ENCODE results near the gene ZBTB32. TPM values are rescaled to one million over a fixed set of nuclear protein-coding genes. Genes with fewer than 3 reads are reported as not detected.

The ZBTB32 gene
- total and polyA plus RNA-seq, 2 of the 8 experiments (the other 6 are each of a cell fraction or from before 2014, with no cell fraction given): 0.11 to 0.50 TPM

- TF ChIP-seq ATF2 (IDR thresholded peaks at IDR 0.05; ENCODE audit: low read length) (no peak), TAF7 (optimal IDR thresholded peaks at IDR 0.05; ENCODE audit: borderline replicate concordance, low read depth, low read length) (no peak), POU5F1 (IDR thresholded peaks at IDR 0.05; ENCODE audit: low read depth, low read length) (no peak), SRF (IDR thresholded peaks at IDR 0.05; ENCODE audit: low read depth, low read length) (no peak), SP1 (IDR thresholded peaks at IDR 0.05; ENCODE audit: low read depth, low read length) (no peak)
These were observed 11.0 kb downstream of the ZBTB32 start (continued) for GRCh38 chr19:35715355-35715809.
